Osteocyte (in vitro differentiated cells): ENCODE measurements around the gene SLC22A23. TPM values are rescaled to one million over a fixed set of nuclear protein-coding genes. Genes with fewer than 3 reads are reported as not detected.

ENCODE experiments used
- DNase-seq: peaks from one replicate; pipeline ENCODE4 v3.0.0; 2021; ENCODE audit warnings: mixed read lengths; ENCODE audit not compliant: unreplicated experiment; ENCODE audit errors: extremely low spot score
- H3K27ac Mint-ChIP-seq: one replicate; pipeline ENCODE4 v1.8.0; 2021; ENCODE audit warnings: mild to moderate bottlenecking, mixed read lengths; ENCODE audit not compliant: unreplicated experiment
- H3K27me3 Mint-ChIP-seq: one replicate; pipeline ENCODE4 v1.8.0; 2021; ENCODE audit warnings: mixed read lengths; ENCODE audit not compliant: unreplicated experiment
- H3K36me3 Mint-ChIP-seq: one replicate; pipeline ENCODE4 v1.8.0; 2021; ENCODE audit warnings: mixed read lengths; ENCODE audit not compliant: unreplicated experiment
- H3K4me1 Mint-ChIP-seq: one replicate; pipeline ENCODE4 v1.8.0; 2021; ENCODE audit warnings: mixed read lengths; ENCODE audit not compliant: unreplicated experiment
- H3K4me3 Mint-ChIP-seq: one replicate; pipeline ENCODE4 v1.8.0; 2021; ENCODE audit warnings: mild to moderate bottlenecking, moderate library complexity, mixed read lengths; ENCODE audit not compliant: unreplicated experiment
- H3K9me3 Mint-ChIP-seq: one replicate; pipeline ENCODE4 v1.8.0; 2021; ENCODE audit warnings: mixed read lengths; ENCODE audit not compliant: unreplicated experiment
- CTCF ChIP-seq: fragments of 200-600 bp; sonication (generic); IDR thresholded peaks from 2 replicates; pipeline ENCODE4 v1.5.0; 2021; ENCODE audit warnings: antibody characterized with exemption, mild to moderate bottlenecking, moderate library complexity
- total RNA-seq: library from RNA; stranded (reverse); gene quantifications from 2 replicates; pipeline ENCODE4 v1.2.1, GENCODE V29; 2021

Gene SLC22A23
- total RNA-seq, 1 donor from 2014 or later = 10.4 TPM

GRCh38 chr6:3408665-3409064 lies 48.2 kb downstream of the SLC22A23 start:
- TF ChIP-seq CTCF = no peak
- peaks cover 4% of the 10 kb centered on the region for H3K9me3 Mint-ChIP-seq
- H3K36me3 Mint-ChIP-seq = peaks cover 14% of the 10 kb centered on the region
- no peak overlapping the region for H3K27ac Mint-ChIP-seq
- H3K4me1 Mint-ChIP-seq = peaks cover 19% of the 10 kb centered on the region
- no peak overlapping the region for H3K4me3 Mint-ChIP-seq
- H3K27me3 Mint-ChIP-seq = no peaks in the 10 kb centered on the region
- no peak for DNase-seq

GRCh38 chr6:3407840-3408239 lies 49.0 kb downstream of the SLC22A23 start:
- peaks cover 4% of the 10 kb centered on the region for H3K9me3 Mint-ChIP-seq
- H3K4me1 Mint-ChIP-seq = peaks cover 25% of the 10 kb centered on the region
- H3K27me3 Mint-ChIP-seq = no peaks in the 10 kb centered on the region
- no peak for TF ChIP-seq CTCF
- no peak overlapping the region for H3K4me3 Mint-ChIP-seq
- DNase-seq = no peak
- H3K36me3 Mint-ChIP-seq = peaks cover 12% of the 10 kb centered on the region
- H3K27ac Mint-ChIP-seq = no peak overlapping the region

GRCh38 chr6:3406891-3407809 lies 49.7 kb downstream of the SLC22A23 start:
- Mint-ChIP-seq H3K27me3 (no peaks in the 10 kb centered on the region), H3K4me1 (peaks cover 25% of the 10 kb centered on the region), H3K4me3 (no peak overlapping the region), H3K36me3 (peaks cover 8% of the 10 kb centered on the region), H3K27ac (no peak overlapping the region), H3K9me3 (no peaks in the 10 kb centered on the region)
- DNase-seq = no peak
- no peak for TF ChIP-seq CTCF

GRCh38 chr6:3406362-3406821 lies 50.5 kb downstream of the SLC22A23 start:
- Mint-ChIP-seq H3K27ac (no peak overlapping the region), H3K36me3 (peaks cover 12% of the 10 kb centered on the region), H3K4me1 (peaks cover 25% of the 10 kb centered on the region), H3K27me3 (no peaks in the 10 kb centered on the region), H3K9me3 (no peaks in the 10 kb centered on the region), H3K4me3 (no peak overlapping the region)
- no peak for DNase-seq
- no peak for TF ChIP-seq CTCF

- DNase-seq = no peak
- Mint-ChIP-seq H3K9me3 (no peaks in the 10 kb centered on the region), H3K27me3 (no peaks in the 10 kb centered on the region)
Observed at GRCh38 chr6:3405679-3406078, 51.2 kb downstream of the SLC22A23 start.

More at GRCh38 chr6:3405679-3406078, 51.2 kb downstream of the SLC22A23 start:
- no peak overlapping the region for H3K27ac Mint-ChIP-seq
- no peak overlapping the region for H3K4me3 Mint-ChIP-seq
- TF ChIP-seq CTCF = no peak
- H3K36me3 Mint-ChIP-seq = peaks cover 12% of the 10 kb centered on the region
- H3K4me1 Mint-ChIP-seq = peaks cover 25% of the 10 kb centered on the region
